Activated naive CD4-positive, alpha-beta T cell treated with anti-CD3 and anti-CD28 coated beads for 36 hours (primary cell): ENCODE data around the gene ATF7IP2. TPM values are rescaled to one million over a fixed set of nuclear protein-coding genes. Genes with fewer than 3 reads are reported as not detected.
"Not testable (repeated sequence)": the region's sequence is repeated elsewhere in the genome, so short reads cannot be mapped to it uniquely, and the experiment has no call there.

Experiments used
- CTCF ChIA-PET: fragments of 350-600 bp; sonication (Branson Sonifier 250); formaldehyde crosslinking; loops from one replicate; lab custom pipeline; 2021; ENCODE audit warnings: antibody characterized with exemption; lab: Charles Lee
- DNase-seq: peaks from one replicate; pipeline ENCODE4 v3.0.0-alpha.2; 2020
- H3K27ac Mint-ChIP-seq: one replicate; pipeline ENCODE4 v1.8.0; 2021; ENCODE audit warnings: mild to moderate bottlenecking, mixed read lengths
- H3K27me3 Mint-ChIP-seq: one replicate; pipeline ENCODE4 v1.8.0; 2021; ENCODE audit warnings: low read depth, mixed read lengths
- H3K36me3 Mint-ChIP-seq: one replicate; pipeline ENCODE4 v1.8.0; 2021; ENCODE audit warnings: low read depth, mixed read lengths
- H3K4me1 Mint-ChIP-seq: one replicate; pipeline ENCODE4 v1.8.0; 2021; ENCODE audit warnings: low read depth, mixed read lengths
- H3K4me3 Mint-ChIP-seq: one replicate; pipeline ENCODE4 v1.8.0; 2021; ENCODE audit warnings: mild to moderate bottlenecking, moderate library complexity, mixed read lengths
- H3K9me3 Mint-ChIP-seq: one replicate; pipeline ENCODE4 v1.8.0; 2021; ENCODE audit warnings: mixed read lengths
- intact Hi-C: fragments of 100-400 bp; cut with micrococcal nuclease; formaldehyde crosslinking; loops from one replicate; pipeline ENCODE4 v1.15.1; 2023
- total RNA-seq, 2 experiments: library from RNA; stranded (reverse); gene quantifications; one replicate each; pipeline ENCODE4 v1.2.3, GENCODE V29; 2021

ATF7IP2 gene
- total RNA-seq, 2 experiments from 2014 or later: 17.6 to 18.4 TPM

- H3K36me3 Mint-ChIP-seq, intact Hi-C loops, H3K4me1 Mint-ChIP-seq, DNase-seq, H3K27ac Mint-ChIP-seq, H3K27me3 Mint-ChIP-seq, H3K9me3 Mint-ChIP-seq, CTCF ChIA-PET, H3K4me3 Mint-ChIP-seq: not testable (repeated sequence)
These were observed 24.1 kb upstream of the ATF7IP2 start for GRCh38 chr16:10361747-10362076.

- Mint-ChIP-seq H3K36me3 (peaks cover 1% of the 10 kb centered on the region), H3K4me1 (peaks cover 10% of the 10 kb centered on the region), H3K27me3 (no peaks in the 10 kb centered on the region), H3K4me3 (peak overlapping the region; percentile 29), H3K27ac (no peak overlapping the region), H3K9me3 (peaks cover 5% of the 10 kb centered on the region)
- intact Hi-C loops: no loop called here
- CTCF ChIA-PET: interaction anchor here (0.6 to 0.7 kb wide), 3 partner anchors 20 to 135 kb away, joined by 3 to 5 read pairs (median 5); no protein-coding TSS in a partner anchor
- peak; percentile 18 for DNase-seq
These were observed 23.6 kb upstream of the ATF7IP2 start for GRCh38 chr16:10362077-10362863.

- DNase-seq, intact Hi-C loops, H3K36me3 Mint-ChIP-seq, H3K27ac Mint-ChIP-seq, H3K9me3 Mint-ChIP-seq, H3K4me3 Mint-ChIP-seq, H3K4me1 Mint-ChIP-seq, H3K27me3 Mint-ChIP-seq: not testable (repeated sequence)
- CTCF ChIA-PET: interaction anchor here (0.6 to 0.7 kb wide), 3 partner anchors 20 to 134 kb away, joined by 3 to 5 read pairs (median 5); no protein-coding TSS in a partner anchor
These were observed 23.0 kb upstream of the ATF7IP2 start for GRCh38 chr16:10362864-10363197.

DNA sequence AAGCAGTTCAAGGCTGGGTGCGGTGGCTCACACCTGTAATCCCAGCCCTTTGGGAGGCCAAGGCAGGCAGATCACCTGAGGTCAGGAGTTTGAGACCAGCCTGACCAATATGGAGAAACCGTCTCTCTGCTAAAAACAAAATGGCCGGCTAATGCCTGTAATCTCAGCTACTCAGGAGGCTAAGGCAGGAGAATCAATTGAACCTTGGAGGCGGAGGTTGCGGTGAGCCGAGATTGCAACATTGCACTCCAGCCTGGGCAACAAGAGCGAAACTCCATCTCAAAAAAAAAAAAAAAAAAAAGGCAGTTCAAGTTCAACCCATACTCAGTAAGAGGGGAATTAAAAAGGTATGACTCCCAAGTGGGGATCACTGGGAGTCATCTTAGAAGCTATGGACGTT is 19.2 kb upstream of the ATF7IP2 start:
- DNase-seq, H3K27me3 Mint-ChIP-seq, CTCF ChIA-PET, H3K4me3 Mint-ChIP-seq, intact Hi-C loops, H3K27ac Mint-ChIP-seq, H3K4me1 Mint-ChIP-seq, H3K36me3 Mint-ChIP-seq: not testable (repeated sequence)
- peaks cover 12% of the 10 kb centered on the region for H3K9me3 Mint-ChIP-seq

DNA sequence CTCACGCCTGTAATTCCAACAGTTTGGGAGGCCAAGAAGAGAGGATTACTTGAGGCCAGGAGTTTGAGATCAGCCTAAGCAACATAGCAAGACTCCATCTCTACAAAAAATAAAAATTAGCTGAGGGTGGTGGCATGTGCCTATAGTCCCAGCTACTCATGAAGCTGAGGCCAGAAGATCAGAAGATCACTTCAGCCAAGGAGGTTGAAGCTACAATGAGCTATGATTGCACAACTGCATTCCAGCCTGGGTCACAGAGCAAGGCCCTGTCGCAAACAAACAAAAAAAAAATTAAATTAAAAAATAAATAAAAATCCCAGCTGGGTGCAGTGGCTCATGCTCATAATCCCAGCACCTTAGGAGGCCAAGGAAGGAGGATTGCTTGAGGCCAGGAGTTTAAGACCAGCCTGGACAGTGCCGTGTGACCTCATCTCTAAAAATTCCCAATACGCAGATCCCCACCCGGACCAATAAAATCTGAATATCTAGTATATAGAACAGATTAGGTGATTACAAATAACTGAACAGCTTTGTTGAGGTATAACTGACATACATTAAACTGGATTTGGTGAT is 18.2 kb upstream of the ATF7IP2 start:
- intact Hi-C loops: no loop called here
- peaks cover 10% of the 10 kb centered on the region for H3K9me3 Mint-ChIP-seq
- peaks cover 2% of the 10 kb centered on the region for H3K4me1 Mint-ChIP-seq
- no peaks in the 10 kb centered on the region for H3K27me3 Mint-ChIP-seq
- CTCF ChIA-PET: no interaction called here
- H3K4me3 Mint-ChIP-seq: no peak overlapping the region
- DNase-seq: no peak
- H3K27ac Mint-ChIP-seq: no peak overlapping the region
- peaks cover 2% of the 10 kb centered on the region for H3K36me3 Mint-ChIP-seq

GRCh38 chr16:10368969-10369551 is 16.8 kb upstream of the ATF7IP2 start:
- H3K4me1 Mint-ChIP-seq: no peaks in the 10 kb centered on the region
- H3K4me3 Mint-ChIP-seq: no peak overlapping the region
- H3K27me3 Mint-ChIP-seq: no peaks in the 10 kb centered on the region

GRCh38 chr16:10370096-10370726 is 15.7 kb upstream of the ATF7IP2 start:
- CTCF ChIA-PET: no interaction called here
- DNase-seq: no peak
- Mint-ChIP-seq H3K4me1 (no peaks in the 10 kb centered on the region), H3K36me3 (peaks cover 2% of the 10 kb centered on the region), H3K27ac (no peak overlapping the region), H3K9me3 (peaks cover 11% of the 10 kb centered on the region), H3K27me3 (no peaks in the 10 kb centered on the region), H3K4me3 (no peak overlapping the region)
- intact Hi-C loops: no loop called here

More at GRCh38 chr16:10368969-10369551, 16.8 kb upstream of the ATF7IP2 start:
- H3K36me3 Mint-ChIP-seq: peaks cover 2% of the 10 kb centered on the region
- peaks cover 10% of the 10 kb centered on the region for H3K9me3 Mint-ChIP-seq
- DNase-seq: no peak
- intact Hi-C loops: no loop called here
- CTCF ChIA-PET: no interaction called here
- H3K27ac Mint-ChIP-seq: no peak overlapping the region

DNA sequence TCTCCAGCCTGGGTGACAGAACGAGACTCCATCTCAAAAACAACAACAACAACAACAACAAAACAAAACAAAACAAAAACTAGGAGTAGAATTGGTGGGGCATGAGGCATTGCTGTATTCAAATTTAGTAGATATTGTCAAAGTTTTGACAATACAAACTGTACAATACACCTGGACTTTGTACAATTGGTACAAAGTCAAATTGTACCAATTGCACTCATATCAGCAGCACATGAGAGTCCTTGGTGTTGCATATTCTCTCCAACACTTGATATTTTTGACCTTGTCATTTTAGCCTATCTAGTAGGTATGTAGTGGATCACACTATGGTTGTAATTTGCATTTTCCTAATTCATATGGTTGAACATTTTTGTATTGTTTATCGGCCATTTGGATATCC is 14.3 kb upstream of the ATF7IP2 start:
- no peaks in the 10 kb centered on the region for H3K4me1 Mint-ChIP-seq
- peaks cover 15% of the 10 kb centered on the region for H3K9me3 Mint-ChIP-seq
- H3K27me3 Mint-ChIP-seq: no peaks in the 10 kb centered on the region
- intact Hi-C loops: no loop called here
- no peak overlapping the region for H3K27ac Mint-ChIP-seq
- peaks cover 5% of the 10 kb centered on the region for H3K36me3 Mint-ChIP-seq
- no peak for DNase-seq
- H3K4me3 Mint-ChIP-seq: no peak overlapping the region
- CTCF ChIA-PET: no interaction called here

- no peak overlapping the region for H3K27ac Mint-ChIP-seq
- CTCF ChIA-PET: no interaction called here
- no peak for DNase-seq
- no peak overlapping the region for H3K4me3 Mint-ChIP-seq
- H3K27me3 Mint-ChIP-seq: no peaks in the 10 kb centered on the region
- intact Hi-C loops: no loop called here
- peaks cover 15% of the 10 kb centered on the region for H3K9me3 Mint-ChIP-seq
- H3K4me1 Mint-ChIP-seq: no peaks in the 10 kb centered on the region
- H3K36me3 Mint-ChIP-seq: peaks cover 5% of the 10 kb centered on the region
These were observed 12.3 kb upstream of the ATF7IP2 start for GRCh38 chr16:10373556-10373955.

DNA sequence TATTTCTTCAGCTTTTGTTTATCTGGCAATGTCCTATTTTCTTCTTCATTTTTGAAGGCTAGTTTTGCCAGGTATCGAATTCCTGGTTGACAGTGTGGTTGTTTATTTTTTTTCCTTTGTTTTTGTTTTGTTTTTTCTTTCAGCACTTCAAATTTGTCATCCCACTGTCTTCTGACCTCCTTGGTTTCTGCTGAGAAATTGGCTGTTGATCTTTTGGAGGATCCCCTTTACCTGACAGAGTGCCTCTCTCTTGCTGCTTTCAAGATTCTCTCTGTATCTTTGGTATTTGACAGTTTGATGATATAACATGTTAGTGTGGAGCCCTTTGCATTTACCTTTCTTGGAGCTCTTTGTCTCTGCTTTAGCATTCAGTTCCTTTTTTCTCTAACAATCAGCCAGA is 9.6 kb upstream of the ATF7IP2 start:
- Mint-ChIP-seq H3K9me3 (peaks cover 5% of the 10 kb centered on the region), H3K4me3 (no peak overlapping the region), H3K36me3 (peaks cover 3% of the 10 kb centered on the region), H3K27ac (no peak overlapping the region), H3K4me1 (no peaks in the 10 kb centered on the region), H3K27me3 (no peaks in the 10 kb centered on the region)
- intact Hi-C loops: no loop called here
- DNase-seq: no peak
- CTCF ChIA-PET: interaction anchor here (0.5 kb wide), 1 partner anchor 52 kb away, joined by 4 read pairs; no protein-coding TSS in a partner anchor

- Mint-ChIP-seq H3K36me3 (peaks cover 13% of the 10 kb centered on the region), H3K9me3 (no peaks in the 10 kb centered on the region), H3K4me3 (no peak overlapping the region), H3K4me1 (peaks cover 22% of the 10 kb centered on the region), H3K27me3 (no peaks in the 10 kb centered on the region), H3K27ac (no peak overlapping the region)
- DNase-seq: no peak
- CTCF ChIA-PET: no interaction called here
- intact Hi-C loops: loop anchor here (10.0 kb wide), 1 partner anchor 121 kb away; no protein-coding TSS in a partner anchor
These were observed 2.2 kb upstream of the ATF7IP2 start for GRCh38 chr16:10383626-10384025.

DNA sequence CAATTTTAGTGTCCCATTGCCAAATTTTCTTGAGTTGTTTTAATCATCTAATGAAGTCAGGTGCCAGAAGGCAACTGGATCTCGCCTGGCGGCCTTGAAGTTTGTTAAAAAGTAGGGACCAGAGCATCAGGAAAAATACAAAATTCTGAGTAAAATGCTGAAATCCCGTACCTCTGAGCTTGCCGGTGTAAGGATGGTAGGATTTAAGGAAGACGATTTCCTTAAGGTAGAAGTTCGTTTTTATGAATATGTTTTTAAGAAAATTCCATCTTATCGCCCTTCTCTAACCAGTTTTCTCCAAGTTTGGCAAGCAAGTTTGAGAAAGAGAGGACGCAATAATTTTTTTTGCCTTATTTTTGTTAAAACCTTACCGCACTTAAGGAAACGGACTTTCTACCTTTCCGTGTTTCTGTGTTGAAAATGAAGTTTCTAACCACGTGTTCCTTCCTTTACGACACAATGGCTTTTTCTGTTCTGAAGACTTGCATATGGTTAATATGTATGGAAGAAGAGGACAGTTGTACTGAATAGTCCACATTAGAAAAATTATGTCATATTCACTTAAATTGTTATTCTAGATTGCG is 748 bp downstream of the ATF7IP2 start:
- H3K4me3 Mint-ChIP-seq: peak overlapping the region; percentile 96
- H3K27ac Mint-ChIP-seq: peak overlapping the region; percentile 95
- CTCF ChIA-PET: interaction anchor here (0.9 kb wide), 1 partner anchor 123 kb away, joined by 3 read pairs; no protein-coding TSS in a partner anchor
- H3K4me1 Mint-ChIP-seq: peaks cover 37% of the 10 kb centered on the region
- no peak for DNase-seq
- no peaks in the 10 kb centered on the region for H3K27me3 Mint-ChIP-seq
- intact Hi-C loops: loop anchor here (5.0 to 10.0 kb wide), 4 partner anchors 59 to 356 kb away; partner anchors contain the start of gene NUBP1
- H3K9me3 Mint-ChIP-seq: no peaks in the 10 kb centered on the region
- H3K36me3 Mint-ChIP-seq: peaks cover 21% of the 10 kb centered on the region
